IMR-90 (cell line): ENCODE results near the gene CABP4. TPM values are rescaled to one million over a fixed set of nuclear protein-coding genes. Genes with fewer than 3 reads are reported as not detected.

Source experiments
- ATAC-seq: fragments of 200-7000 bp; cut with Tn5 transposase; 2 replicates; pipeline ENCODE4 v1.9.1; 2020; ENCODE audit warnings: low read depth, mild to moderate bottlenecking, moderate library complexity
- BruUV-seq: library from RNA; stranded (reverse); fragments of 400-500 nt; replicated peaks from 2 replicates; lab custom pipeline; 2021; lab: Mats Ljungman, UMichigan
- CTCF ChIA-PET: fragments of 300-600 bp; formaldehyde crosslinking; extraction: SDS; loops from one replicate; lab custom pipeline; 2021; ENCODE audit warnings: antibody characterized with exemption; lab: Yijun Ruan, JAX
- POLR2A ChIA-PET: fragments of 300-600 bp; sonication (Branson Sonifier 250); formaldehyde crosslinking; loops from one replicate; lab custom pipeline; 2022; ENCODE audit warnings: antibody characterized with exemption; ENCODE audit not compliant: unreplicated experiment; lab: Charles Lee
- DNase-seq: peaks from one replicate; pipeline ENCODE4 v3.0.0; 2013
- H2AFZ ChIP-seq: replicated peaks from 2 replicates; pipeline ENCODE3; 2013; ENCODE audit warnings: low read length, mild to moderate bottlenecking; ENCODE audit not compliant: poor library complexity
- H2AK5ac ChIP-seq: 2 replicates; pipeline ENCODE4 v1.6.1; 2013; ENCODE audit warnings: low read depth, low read length, inconsistent platforms
- H2AK9ac ChIP-seq: replicated peaks from 2 replicates; pipeline ENCODE3; 2013; ENCODE audit warnings: mild to moderate bottlenecking, low read depth, low read length, moderate library complexity; ENCODE audit not compliant: poor library complexity
- H2BK120ac ChIP-seq: 2 replicates; pipeline ENCODE4 v1.6.1; 2013; ENCODE audit warnings: low read depth, low read length, inconsistent platforms
- H2BK15ac ChIP-seq: 3 replicates; pipeline ENCODE4 v1.6.1; 2013; ENCODE audit warnings: low read depth, low read length, inconsistent platforms
- H2BK20ac ChIP-seq: 2 replicates; pipeline ENCODE4 v1.6.1; 2013; ENCODE audit warnings: low read depth, mild to moderate bottlenecking, inconsistent platforms, low read length, moderate library complexity
- H2BK5ac ChIP-seq: 2 replicates; pipeline ENCODE4 v1.6.1; 2013; ENCODE audit warnings: mild to moderate bottlenecking, low read depth, low read length, inconsistent platforms; ENCODE audit not compliant: poor library complexity, severe bottlenecking
- H3K14ac ChIP-seq: replicated peaks from 2 replicates; pipeline ENCODE4 v1.6.1; 2013; ENCODE audit warnings: low read depth, low read length, inconsistent platforms
- H3K18ac ChIP-seq: 2 replicates; pipeline ENCODE4 v1.6.1; 2013; ENCODE audit warnings: low read depth, low read length, control low read depth
- H3K23ac ChIP-seq: 2 replicates; pipeline ENCODE4 v1.6.1; 2013; ENCODE audit warnings: low read depth, low read length, inconsistent platforms
- H3K27ac ChIP-seq: 2 replicates; pipeline ENCODE4 v1.5.1; 2013; ENCODE audit warnings: mild to moderate bottlenecking, control low read depth, low read length; ENCODE audit not compliant: insufficient read depth
- H3K27me3 ChIP-seq: 2 replicates; pipeline ENCODE4 v1.6.1; 2013; ENCODE audit warnings: low read length; ENCODE audit not compliant: control insufficient read depth, insufficient read depth
- H3K36me3 ChIP-seq: 2 replicates; pipeline ENCODE4 v1.6.1; 2013; ENCODE audit warnings: low read length, mixed read lengths; ENCODE audit not compliant: control insufficient read depth, insufficient read depth
- H3K4ac ChIP-seq: 2 replicates; pipeline ENCODE4 v1.6.1; 2013; ENCODE audit warnings: low read depth, low read length, inconsistent platforms
- H3K4me1 ChIP-seq: 2 replicates; pipeline ENCODE4 v1.6.1; 2013; ENCODE audit warnings: low read length, mixed read lengths; ENCODE audit not compliant: control insufficient read depth, insufficient read depth
- H3K4me2 ChIP-seq: 2 replicates; pipeline ENCODE4 v1.6.1; 2013; ENCODE audit warnings: low read depth, mild to moderate bottlenecking, control low read depth, low read length, moderate library complexity
- H3K4me3 ChIP-seq: 2 replicates; pipeline ENCODE4 v1.5.1; 2013; ENCODE audit warnings: low read depth, mild to moderate bottlenecking, control low read depth, low read length, moderate library complexity; ENCODE audit not compliant: insufficient read depth
- H3K56ac ChIP-seq: 2 replicates; pipeline ENCODE4 v1.6.1; 2013; ENCODE audit warnings: low read length, inconsistent platforms; ENCODE audit not compliant: insufficient read depth; ENCODE audit errors: extremely low read depth
- H3K79me1 ChIP-seq, 2 experiments: 2 replicates each; pipeline ENCODE4 v1.6.1; 2013; ENCODE audit warnings: low read length in 2 of 2, inconsistent platforms in 1 of 2, low read depth in 1 of 2
- H3K9ac ChIP-seq: 2 replicates; pipeline ENCODE4 v1.6.1; 2013; ENCODE audit warnings: low read depth, low read length, control low read depth
- H3K9me1 ChIP-seq: 2 replicates; pipeline ENCODE4 v1.6.1; 2013; ENCODE audit warnings: low read length, inconsistent platforms; ENCODE audit not compliant: insufficient read depth
- H3K9me3 ChIP-seq: 2 replicates; pipeline ENCODE4 v1.6.1; 2013; ENCODE audit warnings: low read length; ENCODE audit not compliant: control insufficient read depth, insufficient read depth
- H4K20me1 ChIP-seq: 2 replicates; pipeline ENCODE4 v1.6.1; 2013; ENCODE audit warnings: low read length, inconsistent platforms; ENCODE audit not compliant: insufficient read depth
- H4K5ac ChIP-seq: 2 replicates; pipeline ENCODE4 v1.6.1; 2013; ENCODE audit warnings: mild to moderate bottlenecking, low read depth, low read length, control low read depth
- H4K8ac ChIP-seq, 2 experiments: 2 replicates each; pipeline ENCODE4 v1.6.1; 2013; ENCODE audit warnings: low read depth in 2 of 2, low read length in 2 of 2, control low read depth in 1 of 2, inconsistent platforms in 1 of 2
- H4K91ac ChIP-seq: 2 replicates; pipeline ENCODE4 v1.6.1; 2013; ENCODE audit warnings: low read depth, low read length, inconsistent platforms; ENCODE audit not compliant: insufficient read depth
- FOS ChIP-seq: fragments of 150-350 bp; IDR thresholded peaks from 2 replicates; pipeline ENCODE4 v1.6.1; 2016; ENCODE audit warnings: low read depth, low read length
- MAFK ChIP-seq: IDR thresholded peaks from 2 replicates; pipeline ENCODE4 v1.6.1; 2012; ENCODE audit warnings: low read depth, low read length, improper control_type of control experiment
- RAD21 ChIP-seq: IDR thresholded peaks from 2 replicates; pipeline ENCODE4 v1.6.1; 2012; ENCODE audit warnings: low read length, improper control_type of control experiment
- RFX5 ChIP-seq: IDR thresholded peaks from 2 replicates; pipeline ENCODE4 v1.8.0; 2012; ENCODE audit warnings: low read depth, mild to moderate bottlenecking, low read length, moderate library complexity
- SMC3 ChIP-seq: fragments of 150-350 bp; IDR thresholded peaks from 2 replicates; pipeline ENCODE4 v1.6.1; 2016; ENCODE audit warnings: low read depth, mild to moderate bottlenecking, antibody characterized with exemption, low read length, moderate library complexity
- USF2 ChIP-seq: fragments of 150-350 bp; IDR thresholded peaks from 2 replicates; pipeline ENCODE4 v1.6.1; 2017; ENCODE audit warnings: mild to moderate bottlenecking, antibody characterized with exemption, low read length, low read depth
- WGBS, 2 experiments: methylation state at CpG; one replicate each; pipeline versions ENCODE4 v1.1.5 to v1.1.7; 2013; ENCODE audit warnings: missing lambda C conversion rate in 2 of 2; ENCODE audit not compliant: insufficient read length in 1 of 2; ENCODE audit errors: extremely low coverage in 2 of 2; 5-methylcytosine and 5-hydroxymethylcytosine counted together
- dilution Hi-C: fragments of 300-500 bp; cut with HindIII; formaldehyde crosslinking; loops from one replicate; pipeline ENCODE4 v1.14.3; 2018; ENCODE audit warnings: low sequenced_read_pairs; ENCODE audit not compliant: unreplicated experiment
- in situ Hi-C: fragments of 300-500 bp; cut with MboI; formaldehyde crosslinking; loops from 3 replicates; pipeline ENCODE4 v1.14.3; 2019; ENCODE audit warnings: low sequenced_read_pairs, inconsistent platforms, mixed read lengths
- intact Hi-C: fragments of 100-400 bp; cut with micrococcal nuclease; formaldehyde crosslinking; loops from 2 replicates; pipeline ENCODE4 v1.10.0; 2022
- polyA plus RNA-seq, 3 experiments: library from polyadenylated mRNA; depleted of rRNA; stranded (reverse); fragments of >200 nt; gene quantifications; 2 replicates each; pipeline ENCODE4 v1.2.3, GENCODE V29; 2012; ENCODE audit warnings: low replicate concordance in 1 of 3
- total RNA-seq: library from RNA; depleted of rRNA; stranded (reverse); fragments of >200 nt; gene quantifications from 2 replicates; pipeline ENCODE4 v1.2.3, GENCODE V29; 2012

Gene CABP4
- total and polyA plus RNA-seq, 2 of the 4 experiments (the other 2 are of a cell fraction) = not detected

GRCh38 chr11:67429038-67429668 is 26.0 kb upstream of the CABP4 start:
- intact Hi-C loops = no loop called here
- ChIA-PET POLR2A (no interaction called here), CTCF (no interaction called here)
- Histone ChIP-seq H2BK120ac (0 out of 2 replicates have a peak overlapping the region, but pooled peaks have one; percentile 17), H3K79me1 (peaks cover 11 to 29% of the 10 kb centered on the region in 2 experiments), H3K27me3 (no peaks in the 10 kb centered on the region), H2AK5ac (peak overlapping the region; percentile 95), H2BK5ac (peak overlapping the region; percentile 31), H3K4me1 (peaks cover 5% of the 10 kb centered on the region), H3K23ac (peak overlapping the region; percentile 63), H3K4me3 (peak overlapping the region; percentile 75), H3K36me3 (peaks cover 21% of the 10 kb centered on the region; the same call in 1 of the 2 replicates), H3K4ac (peak overlapping the region; percentile 94), H2AK9ac (peak overlapping the region; percentile 95), H4K91ac (peak overlapping the region; percentile 90), H3K27ac (peak overlapping the region; percentile 64), H3K9ac (peak overlapping the region; percentile 87), H4K8ac (peak overlapping the region; percentile 47 to 87; a peak in 3 of 4 replicates), H3K56ac (no peak overlapping the region), H4K20me1 (no peaks in the 10 kb centered on the region; the same call in 1 of the 2 replicates), H3K4me2 (peak overlapping the region; percentile 97), H2AFZ (peak overlapping the region; percentile 100), H2BK15ac (no peak overlapping the region), H3K9me1 (peaks cover 8% of the 10 kb centered on the region), H4K5ac (peak overlapping the region; percentile 53), H2BK20ac (no peak overlapping the region), H3K14ac (peak overlapping the region; percentile 56; the same call in 1 of the 2 replicates), H3K9me3 (no peaks in the 10 kb centered on the region), H3K18ac (no peak overlapping the region)
- dilution Hi-C loops = no loop called here
- in situ Hi-C loops = no loop called here
- no peak for DNase-seq
- 49% methylated on average over 8 of the region's 12 CpGs; no CpG with 5 or more reads in 1 of the 2 experiments for WGBS, 2 experiments
- BruUV-seq = no TSS peak
- TF ChIP-seq RFX5 (no peak), FOS (no peak), RAD21 (no peak), SMC3 (no peak), MAFK (no peak), USF2 (no peak)
- ATAC-seq = no peak
